Activated naive CD8-positive, alpha-beta T cell treated with anti-CD3 and anti-CD28 coated beads, Interleukin-2, amount 50 U/mL, for 16 hours (primary cell): Measurements from ENCODE around the gene NACC2.

Experiments used
- DNase-seq: peaks from one replicate; pipeline ENCODE4 v3.0.0-alpha.2; 2020; ENCODE audit warnings: low read depth, low spot score

NACC2 gene, protein sequence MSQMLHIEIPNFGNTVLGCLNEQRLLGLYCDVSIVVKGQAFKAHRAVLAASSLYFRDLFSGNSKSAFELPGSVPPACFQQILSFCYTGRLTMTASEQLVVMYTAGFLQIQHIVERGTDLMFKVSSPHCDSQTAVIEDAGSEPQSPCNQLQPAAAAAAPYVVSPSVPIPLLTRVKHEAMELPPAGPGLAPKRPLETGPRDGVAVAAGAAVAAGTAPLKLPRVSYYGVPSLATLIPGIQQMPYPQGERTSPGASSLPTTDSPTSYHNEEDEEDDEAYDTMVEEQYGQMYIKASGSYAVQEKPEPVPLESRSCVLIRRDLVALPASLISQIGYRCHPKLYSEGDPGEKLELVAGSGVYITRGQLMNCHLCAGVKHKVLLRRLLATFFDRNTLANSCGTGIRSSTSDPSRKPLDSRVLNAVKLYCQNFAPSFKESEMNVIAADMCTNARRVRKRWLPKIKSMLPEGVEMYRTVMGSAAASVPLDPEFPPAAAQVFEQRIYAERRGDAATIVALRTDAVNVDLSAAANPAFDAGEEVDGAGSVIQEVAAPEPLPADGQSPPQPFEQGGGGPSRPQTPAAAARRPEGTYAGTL

DNA sequence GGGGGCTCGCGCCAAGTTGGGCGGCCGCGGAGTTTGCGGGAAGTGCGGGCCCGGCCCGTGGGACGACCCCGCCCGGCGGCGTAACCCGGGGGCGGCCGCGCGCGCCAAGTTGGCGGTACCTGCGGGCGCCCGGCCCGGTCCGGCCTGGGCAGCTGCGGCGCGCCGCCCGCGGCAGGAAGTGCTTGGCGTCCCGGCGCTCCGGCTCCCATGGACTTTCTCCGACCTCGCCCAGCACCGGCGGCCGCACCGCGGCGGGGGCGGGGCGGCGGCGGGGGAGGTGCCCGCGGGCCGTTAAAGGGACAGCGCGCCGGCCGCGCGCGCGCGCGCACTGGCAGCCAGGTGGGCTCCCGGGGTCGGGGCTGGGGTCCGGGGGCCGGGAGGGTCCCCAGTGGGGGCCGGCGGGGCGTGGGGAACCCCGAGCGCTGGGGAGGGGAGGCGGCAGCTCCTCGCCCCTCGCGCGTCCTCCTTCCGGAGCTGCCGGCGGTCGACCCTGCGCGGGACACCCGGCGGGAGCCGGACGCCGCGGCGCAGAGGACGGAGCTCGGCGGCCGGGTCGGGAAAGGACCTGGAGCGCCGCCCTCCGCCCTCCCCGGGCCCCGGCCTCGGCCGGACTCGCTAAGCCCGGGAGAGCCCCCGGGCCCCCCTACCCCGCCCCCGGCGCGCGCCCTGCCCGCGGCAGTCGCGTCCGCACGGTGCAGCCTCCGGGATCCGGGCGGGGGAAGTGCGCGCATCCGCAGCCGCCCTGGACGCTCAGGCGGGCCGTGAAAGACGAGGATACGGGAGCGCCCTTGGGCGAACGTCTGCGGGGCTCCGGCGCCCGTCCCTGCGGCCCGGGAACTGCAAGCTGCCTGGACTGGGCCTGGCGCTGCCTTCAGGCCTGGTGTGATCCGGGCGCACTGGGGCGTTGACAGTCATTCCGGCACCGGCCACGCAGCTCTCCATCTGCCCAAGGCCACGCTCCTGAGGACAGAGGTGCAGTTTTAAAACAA lies at the start of gene NACC2:
Gene NACC2, minus strand, starts transcription at position 220 of the 989 bp plus-strand sequence. CDS start 44,768 bp downstream, outside the sequence.
- no peak for DNase-seq

DNA sequence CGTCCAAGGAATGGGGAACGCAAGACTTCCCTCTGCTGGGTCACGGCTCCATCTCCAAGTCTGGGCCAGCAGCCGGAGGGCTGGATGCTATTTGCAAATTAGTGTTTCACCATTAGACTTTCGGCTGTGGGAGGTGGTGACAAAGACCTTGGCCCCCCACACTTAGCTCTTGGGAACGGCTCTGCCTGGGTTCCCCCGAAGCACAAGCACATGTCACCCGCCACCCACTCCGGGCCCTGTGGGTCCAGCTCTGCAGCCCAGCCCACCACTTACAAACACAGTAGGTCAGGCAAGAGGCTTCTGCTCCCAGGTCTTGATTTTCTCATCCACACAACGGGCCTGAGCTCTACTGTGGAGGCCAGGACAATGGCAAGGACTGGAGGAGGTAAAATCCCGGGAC lies 49.4 kb upstream of the NACC2 start:
- DNase-seq = no peak

DNA sequence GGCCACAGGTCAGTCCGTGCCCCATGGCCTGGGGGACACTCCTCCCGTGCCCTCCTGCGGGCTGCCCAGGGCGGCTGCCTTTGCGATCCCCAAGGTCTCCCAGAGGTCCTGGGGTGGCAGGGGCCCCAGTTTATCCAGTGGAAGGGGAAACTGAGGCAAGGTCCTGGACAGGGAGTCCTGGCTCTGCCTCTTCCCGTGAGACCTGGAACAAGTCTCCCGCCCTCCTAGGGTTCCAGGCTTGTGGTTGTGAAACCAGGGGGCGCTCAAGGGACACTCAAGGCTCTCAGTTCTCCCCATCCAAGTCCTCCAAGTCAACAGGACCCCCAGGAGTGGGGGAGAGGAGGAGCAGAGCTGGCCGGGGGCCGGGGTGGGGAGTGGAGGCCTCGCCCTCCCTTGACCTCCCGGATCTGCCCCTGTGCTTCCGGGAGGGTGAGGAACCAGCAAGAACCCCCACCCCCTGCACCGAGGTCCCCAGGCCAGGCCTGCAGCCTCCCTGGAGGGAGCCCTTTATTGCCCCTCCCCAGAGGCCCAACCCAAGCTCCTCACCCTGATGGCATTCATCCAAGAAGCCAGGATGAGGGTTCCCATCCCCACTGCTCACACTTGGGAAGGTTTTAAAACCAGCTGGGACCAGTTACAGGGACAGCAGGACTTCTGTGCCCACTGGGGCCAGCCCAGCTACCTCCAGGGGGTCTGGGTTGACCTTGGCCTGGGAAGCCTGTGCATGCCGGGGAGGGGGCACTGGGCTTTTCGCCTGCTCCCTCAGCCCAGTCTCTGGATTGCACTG lies 48.3 kb upstream of the NACC2 start:
- no peak for DNase-seq

DNA sequence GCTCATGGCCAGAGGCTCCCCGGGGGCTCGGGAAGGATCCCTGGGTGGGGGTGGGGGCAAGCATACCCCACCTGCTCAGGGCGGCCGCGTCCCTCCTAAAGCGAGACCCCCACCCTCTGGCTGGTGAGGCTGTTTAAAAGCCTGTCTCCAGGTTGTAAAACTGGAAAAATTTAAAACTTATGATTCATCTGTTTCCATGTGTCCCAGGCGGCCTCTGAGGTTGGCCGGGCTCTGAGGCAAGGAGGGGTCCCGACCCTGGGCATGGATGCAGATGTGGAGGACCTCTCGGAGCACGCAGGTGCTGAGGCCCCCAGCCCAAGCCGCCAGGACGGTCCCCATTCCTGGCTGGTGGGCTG lies 47.7 kb upstream of the NACC2 start:
- DNase-seq = no peak

DNA sequence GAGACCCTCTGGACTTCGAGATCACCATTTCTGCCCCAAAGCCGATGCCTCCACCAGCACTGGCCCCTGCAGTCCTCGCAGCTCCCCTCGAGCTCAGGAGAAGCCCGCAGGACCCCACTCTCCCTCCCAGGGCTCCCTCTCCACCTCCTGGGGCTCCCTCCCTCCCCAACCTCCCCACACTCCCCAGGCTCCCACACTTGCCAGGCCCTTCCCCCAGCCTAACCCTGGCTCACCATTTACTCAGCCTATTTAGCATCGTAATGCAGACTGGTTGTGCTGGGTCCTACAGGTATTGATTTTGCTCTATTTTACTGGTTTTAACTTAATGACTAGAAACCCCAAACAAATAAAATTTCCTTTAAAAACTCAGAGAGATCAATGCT lies 47.3 kb upstream of the NACC2 start:
- no peak for DNase-seq

DNA sequence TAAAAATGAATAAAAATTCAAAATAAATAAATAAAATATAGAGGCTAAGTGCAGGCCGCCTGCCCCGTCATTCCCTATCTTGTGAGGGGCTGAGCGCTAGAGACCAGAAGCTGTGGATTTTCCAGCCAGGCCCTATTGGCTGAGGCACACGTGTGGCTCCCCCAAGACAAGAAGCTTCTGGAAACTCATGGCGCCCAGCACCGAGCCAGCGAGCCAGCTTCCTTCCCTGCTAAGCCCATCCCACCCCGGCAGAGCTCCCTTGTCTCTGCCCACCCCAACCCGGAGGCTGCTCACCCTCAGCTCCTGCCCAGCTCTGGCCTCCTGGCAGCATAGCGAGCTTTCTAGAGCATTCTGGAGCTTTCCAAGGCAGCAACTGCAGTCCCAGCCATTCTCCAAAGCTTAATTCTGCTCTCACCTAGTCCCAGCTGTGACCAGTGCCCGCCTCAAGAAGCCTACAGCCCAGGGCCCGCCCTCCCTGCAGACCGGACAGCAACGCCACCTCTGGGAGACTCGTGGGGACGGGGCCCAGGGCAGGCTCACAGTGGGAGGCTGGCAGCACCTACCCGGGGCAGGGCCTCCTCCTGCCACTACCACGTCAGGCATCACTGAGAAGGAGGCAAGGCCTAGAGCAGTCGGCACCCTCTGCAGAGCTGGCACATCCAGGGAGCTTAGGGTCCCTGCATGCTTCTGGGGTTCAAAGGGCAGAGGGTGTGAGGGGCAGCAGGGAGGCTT lies 46.8 kb upstream of the NACC2 start:
- no peak for DNase-seq

DNA sequence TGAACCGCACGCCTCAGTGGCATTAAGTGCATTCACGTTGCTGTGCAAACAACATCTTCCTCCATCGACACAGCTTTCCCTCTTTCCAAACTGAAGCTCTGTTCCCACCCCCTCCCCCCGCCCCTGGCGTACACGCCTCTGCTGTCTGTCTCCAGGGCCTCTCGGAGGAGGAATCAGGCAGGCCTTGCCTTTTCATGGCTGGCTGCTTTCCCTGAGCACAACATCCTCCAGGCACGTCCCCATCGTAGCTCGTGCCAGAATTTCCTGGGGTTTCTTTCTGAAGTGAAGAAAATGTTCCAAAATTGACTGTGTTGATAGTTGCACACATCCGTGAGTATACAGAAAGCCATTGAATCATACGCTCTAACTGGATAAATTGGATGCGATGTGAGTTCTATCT lies 45.9 kb upstream of the NACC2 start:
- DNase-seq = no peak

DNA sequence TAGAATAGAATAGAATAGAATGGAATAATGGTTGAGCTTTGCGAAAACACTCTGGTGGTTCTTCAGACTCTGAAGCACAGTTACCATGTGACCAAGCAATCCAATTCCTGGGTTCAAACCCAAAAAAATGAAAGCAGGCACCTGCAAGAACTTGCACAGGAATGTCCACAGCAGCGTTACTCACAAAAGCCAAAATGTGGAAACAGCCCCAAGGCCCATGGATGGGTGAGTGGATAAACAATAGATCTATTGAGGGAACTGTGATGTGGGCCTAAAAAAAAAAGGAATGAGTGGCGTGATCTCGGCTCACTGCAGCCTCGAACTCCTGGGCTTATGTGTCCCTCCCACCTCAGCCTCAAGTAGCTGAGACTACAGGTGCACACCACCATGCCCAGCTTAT lies 45.0 kb upstream of the NACC2 start:
- DNase-seq = no peak

DNA sequence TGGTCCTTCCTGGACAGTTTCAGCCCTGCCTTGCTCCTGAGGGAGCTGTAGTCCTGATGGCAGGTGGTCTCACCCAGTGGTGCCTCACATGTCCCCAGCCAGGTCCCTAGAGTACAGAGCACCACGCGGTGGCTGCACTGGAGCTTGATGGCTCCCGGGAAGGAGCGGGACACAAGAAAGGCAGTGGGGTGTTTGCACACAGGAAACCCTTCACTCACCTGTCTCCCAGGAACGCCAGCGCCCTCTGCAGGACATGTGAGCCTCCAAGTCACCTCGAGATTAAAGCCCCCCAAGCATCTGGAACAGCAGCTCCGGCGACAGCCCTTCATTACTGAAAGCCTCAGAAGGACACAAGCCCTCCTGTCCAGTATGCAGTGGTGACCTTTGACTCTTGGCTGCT lies 43.5 kb upstream of the NACC2 start:
- DNase-seq = no peak

DNA sequence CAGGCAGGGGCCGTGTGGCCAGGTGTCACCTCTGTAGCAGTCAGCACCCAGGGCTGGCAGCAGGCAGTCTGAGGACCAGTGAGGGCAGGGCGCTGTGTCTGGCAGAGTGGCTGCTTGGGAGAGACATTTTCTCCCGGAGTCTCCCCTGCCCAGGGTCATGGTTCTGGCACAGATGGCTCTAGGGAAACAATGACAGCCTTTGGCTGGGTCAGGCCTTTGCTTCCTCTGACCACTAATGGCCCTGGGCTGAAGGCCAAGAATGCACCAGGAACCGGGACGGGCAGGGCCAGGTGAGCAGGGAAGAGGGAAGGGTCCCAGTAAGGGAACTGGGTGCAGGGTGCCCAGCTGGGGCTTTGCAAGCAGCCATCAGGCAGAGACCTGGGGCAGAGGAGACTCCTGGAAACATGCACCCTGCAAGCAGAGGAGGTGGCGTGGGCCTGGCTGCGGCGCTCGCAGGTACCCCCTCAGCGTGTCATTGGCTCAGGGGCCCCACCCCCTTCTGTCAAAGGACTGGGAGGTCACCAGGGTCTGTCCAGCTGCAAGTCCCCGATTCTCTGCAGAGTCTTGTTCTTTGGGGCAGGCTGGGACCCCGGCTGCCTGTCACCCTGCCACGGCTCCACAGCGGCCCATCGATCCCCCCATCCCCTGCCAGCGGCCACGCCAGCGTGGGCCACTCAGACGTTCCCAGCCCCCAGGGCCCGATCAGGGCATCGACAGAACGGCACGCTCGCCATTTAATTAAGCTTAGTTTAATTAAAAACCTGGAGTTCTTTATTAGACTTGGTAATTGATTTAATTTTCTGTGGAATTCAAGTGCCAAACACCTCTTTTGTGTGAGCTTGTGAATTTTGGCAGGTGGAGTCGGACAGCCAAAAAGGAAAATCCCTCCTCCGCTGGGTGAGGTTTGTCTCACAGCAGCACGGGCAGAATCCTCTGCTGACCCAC lies 42.5 kb upstream of the NACC2 start:
- no peak for DNase-seq

DNA sequence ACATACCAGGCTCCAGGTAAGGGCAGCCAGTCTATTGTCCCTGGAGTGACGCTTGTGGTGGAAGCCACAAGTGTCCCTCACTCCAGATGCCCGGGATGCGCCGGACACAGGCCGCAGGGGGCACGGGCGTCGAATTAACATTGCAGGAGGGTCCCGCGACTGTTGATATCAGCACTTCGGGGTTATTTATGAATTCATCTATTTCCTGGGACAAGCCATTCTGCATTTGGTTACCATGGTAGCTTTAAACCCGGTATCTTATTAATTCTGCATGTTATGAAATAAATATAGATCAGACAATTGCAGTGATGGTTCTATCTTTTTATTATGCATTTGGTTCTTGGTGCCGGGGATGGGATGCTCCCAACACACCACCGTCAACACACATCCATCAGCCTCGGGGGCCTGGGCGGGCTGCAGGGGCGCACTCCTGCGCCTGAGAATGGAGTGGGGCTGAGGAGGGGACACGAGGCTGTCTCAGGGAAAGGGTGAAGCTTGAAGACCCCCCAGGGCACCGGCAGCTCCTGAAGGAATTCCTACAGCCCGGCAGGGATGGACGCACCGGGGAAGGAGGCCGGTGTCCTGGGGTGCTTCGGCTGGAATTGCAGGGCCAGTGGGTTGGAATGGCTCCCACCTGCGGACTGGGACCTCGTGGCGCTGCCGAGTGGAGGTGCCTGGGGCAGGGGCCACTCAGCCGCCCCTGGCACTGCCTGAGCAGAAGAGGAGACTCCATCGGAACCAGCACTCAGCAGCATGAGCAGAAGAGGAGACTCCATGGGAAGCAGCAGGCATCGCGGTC lies 41.2 kb upstream of the NACC2 start:
- no peak for DNase-seq

DNA sequence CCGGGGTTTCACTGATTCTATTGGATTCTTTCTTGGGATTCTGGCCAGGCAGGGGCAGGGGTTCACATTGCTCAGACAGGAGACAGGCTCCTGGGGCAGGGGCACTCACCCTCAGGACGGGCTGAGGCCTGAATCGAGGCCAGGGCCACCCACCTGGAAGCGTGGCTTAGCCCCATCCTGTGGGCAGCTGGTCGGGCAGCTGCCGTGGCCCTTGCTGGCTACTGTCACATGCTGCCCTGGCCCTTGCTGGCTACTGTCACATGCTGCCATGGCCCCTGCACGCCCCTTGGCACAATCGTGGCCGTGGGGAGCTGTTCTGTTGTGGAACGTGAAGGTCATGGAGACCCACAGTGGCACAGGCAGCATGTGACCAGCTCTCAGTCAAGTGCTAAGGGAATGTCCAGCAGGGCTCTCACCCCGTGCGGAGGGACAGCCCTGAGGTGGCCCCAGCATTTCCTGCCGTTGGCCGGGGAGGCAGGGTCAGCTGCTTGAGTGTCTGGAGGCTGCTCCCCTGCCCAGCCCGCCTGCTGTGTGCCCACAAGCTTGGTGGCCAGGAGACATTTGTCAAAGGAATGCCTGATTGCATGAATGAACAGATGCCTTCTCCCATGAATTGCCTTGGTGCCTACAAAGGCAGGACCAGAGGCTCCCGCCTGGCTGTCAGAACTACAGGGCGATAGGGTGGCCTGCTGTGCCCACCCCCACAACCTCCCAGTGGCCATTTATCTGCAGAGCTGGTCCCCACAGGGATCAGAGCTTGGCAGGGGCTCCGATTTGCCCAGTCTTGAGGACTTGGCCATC lies 40.4 kb upstream of the NACC2 start:
- no peak for DNase-seq

DNA sequence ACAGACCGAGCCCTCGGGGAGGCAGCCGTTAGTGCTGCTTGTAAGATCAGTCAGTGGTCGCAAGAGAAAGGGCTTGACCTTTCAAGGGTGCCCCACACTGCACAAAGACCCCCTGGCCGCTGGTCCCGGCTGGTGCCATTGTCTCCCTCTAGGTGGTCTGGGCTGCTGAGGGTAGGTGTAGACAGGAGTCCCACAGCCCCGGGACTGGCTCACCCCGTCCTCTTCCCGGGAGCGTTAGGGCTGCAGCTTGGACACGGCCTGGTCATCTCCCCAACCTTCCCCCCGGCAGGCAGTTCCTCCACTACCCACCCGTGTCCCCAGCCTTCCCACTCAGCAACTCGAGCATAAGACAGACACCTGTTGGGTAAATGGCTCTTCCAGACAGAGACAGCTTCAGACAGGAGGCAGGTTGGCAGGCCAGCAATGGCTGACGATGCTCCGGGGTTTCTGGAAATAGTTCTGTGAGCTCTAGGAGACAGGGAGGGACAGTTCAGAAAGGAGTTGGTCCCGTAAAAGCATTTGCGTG lies 38.9 kb upstream of the NACC2 start:
- no peak for DNase-seq

DNA sequence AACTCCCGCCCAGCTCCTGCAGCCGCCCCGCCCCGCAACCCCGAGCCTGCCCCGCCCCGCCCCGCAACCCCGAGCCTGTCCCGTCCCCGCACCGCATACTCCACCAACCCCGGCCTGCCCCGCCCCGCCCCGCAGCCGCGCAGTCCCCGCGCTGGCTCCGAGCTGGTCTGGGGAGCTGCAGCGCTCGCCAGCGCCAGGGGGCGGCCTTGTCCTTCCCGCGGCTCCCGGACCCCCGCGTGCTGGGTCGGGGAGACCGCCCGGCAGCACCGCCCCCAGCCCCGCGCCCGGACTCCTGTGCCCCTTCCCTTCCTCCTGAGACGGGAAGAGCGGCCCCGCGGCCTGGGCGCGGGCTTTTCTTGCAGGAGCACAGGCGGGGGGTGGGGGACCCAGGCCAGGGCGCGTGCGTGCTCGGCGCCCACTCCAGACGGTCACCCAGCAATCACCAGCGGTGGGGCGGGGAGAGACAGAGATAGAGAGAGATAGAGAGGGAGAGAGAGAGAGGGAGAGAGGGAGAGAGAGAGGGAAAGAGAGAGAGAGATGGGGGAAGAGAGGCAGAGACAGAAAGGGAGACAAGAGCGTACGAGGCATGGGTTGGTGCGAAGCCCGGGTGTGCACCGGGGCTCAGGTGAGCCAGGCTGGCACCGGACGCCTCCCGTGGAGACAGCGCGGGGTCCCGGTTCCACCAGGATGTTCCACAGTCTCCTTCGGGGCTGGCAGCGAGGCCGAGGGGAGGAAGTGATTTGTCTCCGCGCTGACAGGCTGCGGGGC lies 38.3 kb upstream of the NACC2 start:
- no peak for DNase-seq

DNA sequence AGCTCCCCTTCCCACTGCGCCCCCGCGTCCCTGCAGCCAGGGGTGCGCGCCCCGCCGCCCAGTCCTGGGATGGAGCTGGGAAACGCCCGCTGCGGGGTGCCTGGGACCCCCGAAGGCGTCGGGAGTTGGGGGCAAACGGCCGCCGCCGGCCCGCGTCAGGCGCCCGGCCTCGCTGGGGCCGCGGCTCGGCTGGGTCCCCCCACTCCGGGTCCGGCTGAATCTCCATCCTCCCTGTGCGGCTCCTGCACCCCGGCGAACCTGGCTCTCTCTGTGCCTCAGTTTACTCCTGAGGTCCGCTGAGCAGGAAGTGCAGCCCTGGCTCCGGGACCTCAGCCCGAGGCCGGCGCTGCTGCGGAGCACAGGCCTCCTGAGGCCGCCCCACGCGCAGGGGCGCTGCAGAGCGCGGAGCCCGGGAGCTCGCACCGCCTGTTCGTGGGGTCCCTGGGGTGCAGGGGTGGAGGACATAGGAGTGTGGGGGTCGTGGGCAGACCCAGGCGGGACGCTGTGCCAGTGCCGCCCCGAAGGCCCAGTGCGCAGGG lies 37.5 kb upstream of the NACC2 start:
- no peak for DNase-seq

DNA sequence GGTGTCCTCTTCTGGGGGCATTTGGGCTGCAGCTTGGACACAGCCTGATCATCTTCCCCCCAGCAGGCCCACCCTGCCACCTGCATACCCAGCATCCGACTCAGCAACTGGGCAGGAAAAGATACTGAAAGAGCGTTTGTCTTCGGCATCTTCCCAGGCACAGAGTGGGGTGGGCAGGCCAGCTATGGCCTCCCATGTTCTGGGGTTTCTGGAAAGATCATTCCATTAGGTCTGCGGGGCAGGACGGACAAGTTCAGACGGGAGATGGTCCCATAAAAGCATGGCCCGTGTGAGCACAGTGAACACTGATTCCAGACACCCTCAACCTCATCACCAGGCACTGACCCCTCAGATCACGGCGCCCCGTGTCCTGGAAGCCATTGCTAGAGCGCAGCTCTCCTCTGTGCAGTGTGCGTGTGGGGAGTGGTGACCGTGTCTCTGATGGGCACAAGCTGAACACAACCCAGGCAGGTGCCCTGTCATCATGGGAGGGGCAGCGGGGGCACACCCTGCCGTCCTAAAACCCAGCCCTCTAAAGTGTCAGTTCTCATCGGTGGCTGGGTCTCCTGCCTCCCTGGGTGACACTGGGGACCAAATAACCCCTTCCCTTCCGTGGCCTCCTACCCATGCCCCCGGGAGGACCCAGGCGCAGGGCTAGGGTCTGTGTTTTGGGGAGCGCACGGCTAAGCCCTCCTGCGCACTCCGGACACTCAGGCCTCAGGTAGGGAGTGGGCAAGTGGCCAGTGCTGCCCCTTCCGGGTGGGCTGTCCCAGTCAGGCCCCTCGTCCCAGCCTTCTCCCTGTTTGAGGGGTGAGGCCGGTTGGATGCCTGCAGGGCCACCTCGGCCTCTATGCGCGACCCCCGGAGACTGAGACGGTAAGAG lies 36.8 kb upstream of the NACC2 start:
- DNase-seq = no peak
